ENCODE measurements around the gene S100Z. TPM values are rescaled to one million over a fixed set of nuclear protein-coding genes. Genes with fewer than 3 reads are reported as not detected.
"Not testable (repeated sequence)": the region's sequence is repeated elsewhere in the genome, so short reads cannot be mapped to it uniquely, and the experiment has no call there.

The S100Z gene
- total and polyA plus RNA-seq, 7 donors, result 0.25 to 0.69 (median 0.60) TPM; not detected in 4

GRCh38 chr5:76810236-76810635, 39.6 kb upstream of the S100Z start:
- no peak for DNase-seq
- no peaks in the 10 kb centered on the region for H3K4me1 ChIP-seq
- no peaks in the 10 kb centered on the region for H3K36me3 ChIP-seq
- 88 to 92% methylated on average over 6 of the region's 6 CpGs for WGBS, 2 donors
- intact Hi-C loops (cut with DNase I), result no loop called here
- H3K27me3 ChIP-seq, result no peaks in the 10 kb centered on the region
- H3K4me3 ChIP-seq, result no peak overlapping the region
- TF ChIP-seq EP300 (IDR thresholded peaks at IDR 0.05) (no peak), POLR2A (IDR thresholded peaks at IDR 0.05) (no peak), POLR2AphosphoS5 (IDR thresholded peaks at IDR 0.05) (no peak), CTCF (IDR thresholded peaks at IDR 0.05) (no peak)
- H3K9me3 ChIP-seq, result no peaks in the 10 kb centered on the region
- H3K27ac ChIP-seq, result no peak overlapping the region

- Histone ChIP-seq H3K4me1 (no peaks in the 10 kb centered on the region), H3K4me3 (no peak overlapping the region), H3K27ac (no peak overlapping the region), H3K27me3 (no peaks in the 10 kb centered on the region), H3K36me3 (no peaks in the 10 kb centered on the region), H3K9me3 (no peaks in the 10 kb centered on the region)
- intact Hi-C loops (cut with DNase I), result no loop called here
- no peak for DNase-seq
- TF ChIP-seq POLR2AphosphoS5 (IDR thresholded peaks at IDR 0.05), result no peak
- no peak for TF ChIP-seq EP300 (IDR thresholded peaks at IDR 0.05)
- TF ChIP-seq POLR2A (IDR thresholded peaks at IDR 0.05), result no peak
- TF ChIP-seq CTCF (IDR thresholded peaks at IDR 0.05), result no peak
- 93 to 97% methylated on average over 5 of the region's 5 CpGs for WGBS, 2 donors
These were observed 38.6 kb upstream of the S100Z start for GRCh38 chr5:76811214-76811613.

- H3K9me3 ChIP-seq; H3K36me3 ChIP-seq; H3K27ac ChIP-seq; H3K4me3 ChIP-seq; intact Hi-C loops (cut with DNase I); H3K27me3 ChIP-seq; DNase-seq; H3K4me1 ChIP-seq: not testable (repeated sequence)
- 95 to 97% methylated on average over 32 of the region's 32 CpGs for WGBS, 2 donors
These were observed 37.6 kb upstream of the S100Z start for GRCh38 chr5:76812209-76812608.

GRCh38 chr5:76813982-76814562, 35.7 kb upstream of the S100Z start:
- no peak overlapping the region for H3K4me3 ChIP-seq
- DNase-seq, result no peak
- H3K27ac ChIP-seq, result no peak overlapping the region
- no peaks in the 10 kb centered on the region for H3K36me3 ChIP-seq
- no peak for TF ChIP-seq POLR2A (IDR thresholded peaks at IDR 0.05)
- TF ChIP-seq EP300 (IDR thresholded peaks at IDR 0.05), result no peak
- WGBS, 2 donors, result 84 to 94% methylated on average over 4 of the region's 4 CpGs
- intact Hi-C loops (cut with DNase I), result no loop called here
- H3K4me1 ChIP-seq, result peaks cover 0 to 7% (median 3%) of the 10 kb centered on the region in 4 donors
- H3K9me3 ChIP-seq, result no peaks in the 10 kb centered on the region
- peaks cover 0 to 20% (median 10%) of the 10 kb centered on the region in 3 donors for H3K27me3 ChIP-seq

GRCh38 chr5:76816110-76816831, 33.5 kb upstream of the S100Z start:
- no peaks in the 10 kb centered on the region for H3K9me3 ChIP-seq
- intact Hi-C loops (cut with DNase I), result no loop called here
- no peak for DNase-seq
- peaks cover 0 to 42% (median 21%) of the 10 kb centered on the region in 3 donors for H3K27me3 ChIP-seq
- WGBS, 2 donors, result 89 to 94% methylated on average over 3 of the region's 3 CpGs
- TF ChIP-seq POLR2A (IDR thresholded peaks at IDR 0.05) (no peak), POLR2AphosphoS5 (IDR thresholded peaks at IDR 0.05) (no peak), CTCF (IDR thresholded peaks at IDR 0.05) (no peak), EP300 (IDR thresholded peaks at IDR 0.05) (no peak)
- no peak overlapping the region for H3K27ac ChIP-seq
- H3K4me3 ChIP-seq, result no peak overlapping the region
- peaks cover 0 to 16% (median 7%) of the 10 kb centered on the region in 4 donors for H3K4me1 ChIP-seq
- H3K36me3 ChIP-seq, result no peaks in the 10 kb centered on the region
